Neural cell (in vitro differentiated cells): ENCODE results near the gene ZNF568.

Source experiments
- EZH2 ChIP-seq: fragments of 200-600, 300-800 bp; shearing (Covaris generic), sonication (generic); IDR thresholded peaks from 2 replicates; pipeline ENCODE4 v1.6.1; 2014; ENCODE audit warnings: antibody characterized with exemption, low read length, borderline replicate concordance, mild to moderate bottlenecking; ENCODE audit not compliant: insufficient read depth, poor library complexity, severe bottlenecking
- MXI1 ChIP-seq: fragments of 450-650 bp; conservative IDR thresholded peaks from 2 replicates; pipeline ENCODE4 v1.6.1; 2014; ENCODE audit warnings: antibody characterized with exemption, mild to moderate bottlenecking; ENCODE audit not compliant: poor library complexity, severe bottlenecking
- POLR2AphosphoS5 ChIP-seq: IDR thresholded peaks from 2 replicates; pipeline ENCODE4 v1.6.1; 2012
- RAD21 ChIP-seq: fragments of 450-650 bp; conservative IDR thresholded peaks from 2 replicates; pipeline ENCODE4 v1.6.1; 2014; ENCODE audit warnings: antibody characterized with exemption, mild to moderate bottlenecking, moderate library complexity
- TF ChIP-seq, protein P1 (sequence below): fragments of 450-650 bp; IDR thresholded peaks from 2 replicates; pipeline ENCODE4 v1.5.1; 2014; ENCODE audit warnings: antibody characterized with exemption, mild to moderate bottlenecking, moderate library complexity; ENCODE audit not compliant: poor library complexity, severe bottlenecking

- TF ChIP-seq POLR2AphosphoS5 (no peak), MXI1 (no peak), RAD21 (no peak), EZH2 (no peak)
- TF ChIP-seq, protein P1, sequence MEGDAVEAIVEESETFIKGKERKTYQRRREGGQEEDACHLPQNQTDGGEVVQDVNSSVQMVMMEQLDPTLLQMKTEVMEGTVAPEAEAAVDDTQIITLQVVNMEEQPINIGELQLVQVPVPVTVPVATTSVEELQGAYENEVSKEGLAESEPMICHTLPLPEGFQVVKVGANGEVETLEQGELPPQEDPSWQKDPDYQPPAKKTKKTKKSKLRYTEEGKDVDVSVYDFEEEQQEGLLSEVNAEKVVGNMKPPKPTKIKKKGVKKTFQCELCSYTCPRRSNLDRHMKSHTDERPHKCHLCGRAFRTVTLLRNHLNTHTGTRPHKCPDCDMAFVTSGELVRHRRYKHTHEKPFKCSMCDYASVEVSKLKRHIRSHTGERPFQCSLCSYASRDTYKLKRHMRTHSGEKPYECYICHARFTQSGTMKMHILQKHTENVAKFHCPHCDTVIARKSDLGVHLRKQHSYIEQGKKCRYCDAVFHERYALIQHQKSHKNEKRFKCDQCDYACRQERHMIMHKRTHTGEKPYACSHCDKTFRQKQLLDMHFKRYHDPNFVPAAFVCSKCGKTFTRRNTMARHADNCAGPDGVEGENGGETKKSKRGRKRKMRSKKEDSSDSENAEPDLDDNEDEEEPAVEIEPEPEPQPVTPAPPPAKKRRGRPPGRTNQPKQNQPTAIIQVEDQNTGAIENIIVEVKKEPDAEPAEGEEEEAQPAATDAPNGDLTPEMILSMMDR, result no peak
Observed at GRCh38 chr19:36987091-36987490, 71.0 kb downstream of the ZNF568 start.
